GM18858 (cell line): ENCODE measurements around the gene LRIT1.
"Not testable (repeated sequence)": the region's sequence is repeated elsewhere in the genome, so short reads cannot be mapped to it uniquely, and the experiment has no call there.

Experiments used
- ATAC-seq: cut with Tn5 transposase; IDR thresholded peaks from one replicate; pipeline ENCODE4 v1.9.1; 2021; ENCODE audit not compliant: unreplicated experiment

Gene LRIT1

DNA sequence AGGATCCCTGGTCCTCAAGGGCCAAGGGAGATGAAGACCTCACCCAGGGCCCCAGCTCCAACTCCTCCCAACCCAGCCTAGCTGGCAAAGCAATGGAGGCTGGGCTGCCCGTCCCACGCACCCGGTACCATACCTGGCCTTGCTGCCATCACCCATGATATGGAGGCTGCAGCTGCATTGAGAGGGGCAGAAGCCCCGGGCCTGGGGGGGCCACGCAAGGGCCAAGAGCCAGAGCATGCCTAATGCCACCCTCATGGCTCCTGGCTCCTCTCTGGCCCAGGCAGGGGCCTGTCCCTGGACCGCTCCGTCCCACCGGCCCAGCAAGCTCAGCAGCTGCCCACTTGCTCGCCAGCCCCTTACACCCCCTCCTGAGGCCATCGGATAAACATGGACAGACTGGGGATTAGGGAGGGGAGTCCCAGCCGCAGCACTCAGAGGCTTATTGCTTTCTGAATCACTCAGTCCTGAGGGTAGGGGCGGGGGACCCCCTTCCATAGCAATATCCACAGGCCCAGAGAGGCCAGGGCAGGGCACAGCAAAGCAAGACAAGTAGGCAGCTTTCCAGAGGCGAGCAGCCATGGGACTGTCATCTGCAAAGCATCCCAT is at the start of gene LRIT1:
Gene LRIT1 (minus strand): TSS at position 362 of the 606 bp plus-strand sequence. CDS start 107 bp downstream, at position 255.
- ATAC-seq: no peak

- ATAC-seq: no peak
These were observed 48.9 kb upstream of the LRIT1 start for GRCh38 chr10:84290235-84290634.

DNA sequence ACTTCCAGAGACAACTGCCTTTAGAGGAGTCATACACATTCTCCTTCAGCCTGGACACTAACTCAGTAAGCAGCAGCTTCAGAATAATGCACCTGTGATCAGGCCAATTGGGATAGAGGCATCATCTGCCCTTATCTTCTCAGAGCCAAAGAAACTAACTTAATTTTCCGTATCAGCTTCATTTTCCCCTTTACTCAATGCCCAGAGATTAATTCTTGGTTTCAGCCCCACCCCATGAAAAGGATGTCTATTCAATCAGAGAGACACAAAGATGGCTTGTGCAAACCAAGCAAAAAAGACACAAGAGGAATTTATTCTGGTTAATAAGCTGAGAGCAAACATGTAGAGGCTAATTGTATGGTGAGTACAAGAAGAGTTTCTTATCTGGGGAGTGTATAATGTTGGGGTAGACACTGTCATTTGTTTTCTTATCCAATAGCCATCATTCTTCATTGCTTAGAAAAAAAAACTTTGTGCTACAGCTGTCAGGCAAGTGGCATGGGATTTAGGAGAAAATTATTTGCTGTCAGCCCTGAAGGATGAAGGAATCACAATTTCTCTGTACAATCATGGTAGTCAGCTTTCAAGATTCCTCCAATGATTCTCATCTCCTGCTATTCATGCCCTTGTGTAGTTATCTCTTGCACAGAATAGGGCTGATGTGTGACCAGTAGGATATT is 48.3 kb upstream of the LRIT1 start:
- no peak for ATAC-seq

- no peak for ATAC-seq
These were observed 46.8 kb upstream of the LRIT1 start for GRCh38 chr10:84288151-84288550.

DNA sequence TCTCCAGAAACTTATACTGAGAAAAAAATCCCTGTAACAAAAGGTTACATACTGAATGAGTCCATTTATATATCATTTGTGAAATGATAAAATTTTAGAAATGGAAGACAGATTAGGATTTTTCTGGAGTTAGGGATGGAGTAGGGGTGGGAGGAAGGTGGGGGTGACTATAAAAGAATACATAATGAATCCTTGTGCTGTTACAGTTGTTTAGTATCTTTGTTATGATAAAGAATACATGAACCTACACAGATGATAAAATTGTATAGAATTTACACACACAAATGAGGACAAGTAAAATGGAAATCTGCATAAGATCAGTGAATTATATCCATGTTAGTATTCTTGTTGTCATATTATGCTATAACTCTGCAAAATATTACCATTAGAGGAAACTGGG is 45.3 kb upstream of the LRIT1 start:
- no peak for ATAC-seq

DNA sequence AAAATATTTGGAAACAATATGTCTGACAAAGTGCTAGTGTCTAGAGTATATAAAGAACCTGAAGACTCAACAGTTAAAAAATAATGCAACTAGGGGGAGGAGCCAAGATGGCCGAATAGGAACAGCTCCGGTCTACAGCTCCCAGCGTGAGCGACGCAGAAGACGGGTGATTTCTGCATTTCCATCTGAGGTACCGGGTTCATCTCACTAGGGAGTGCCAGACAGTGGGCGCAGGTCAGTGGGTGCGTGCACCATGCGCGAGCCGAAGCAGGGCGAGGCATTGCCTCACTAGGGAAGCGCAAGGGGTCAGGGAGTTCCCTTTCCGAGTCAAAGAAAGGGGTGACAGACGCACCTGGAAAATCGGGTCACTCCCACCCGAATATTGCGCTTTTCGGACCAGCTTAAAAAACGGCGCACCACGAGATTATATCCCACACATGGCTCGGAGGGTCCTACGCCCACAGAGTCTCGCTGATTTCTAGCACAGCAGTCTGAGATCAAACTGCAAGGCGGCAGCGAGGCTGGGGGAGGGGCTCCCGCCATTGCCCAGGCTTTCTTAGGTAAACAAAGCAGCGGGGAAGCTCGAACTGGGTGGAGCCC is 38.6 kb upstream of the LRIT1 start:
- not testable (repeated sequence) for ATAC-seq

DNA sequence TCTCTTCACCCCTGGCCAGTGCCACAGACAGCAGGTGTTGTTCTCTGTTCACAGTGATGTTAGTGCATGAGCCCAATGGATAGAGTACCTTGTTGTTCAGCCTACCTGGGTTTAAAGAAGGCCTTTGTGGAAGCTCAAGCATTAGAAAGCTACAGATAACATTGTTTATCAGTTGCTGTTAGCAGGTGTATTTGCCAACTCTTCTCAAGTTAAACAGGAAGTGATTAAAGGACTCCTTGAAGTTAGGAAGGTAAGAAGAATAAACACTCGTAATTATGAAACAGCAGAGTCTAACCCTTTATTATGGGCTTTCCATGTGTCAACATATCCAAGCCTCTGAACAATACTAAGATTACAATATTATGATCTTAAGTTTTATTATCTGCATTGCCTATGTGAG is 29.4 kb upstream of the LRIT1 start:
- ATAC-seq: no peak

GRCh38 chr10:84269773-84270172 is 28.4 kb upstream of the LRIT1 start:
- ATAC-seq: no peak

GRCh38 chr10:84269162-84269561 is 27.8 kb upstream of the LRIT1 start:
- ATAC-seq: no peak

- no peak for ATAC-seq
These were observed 26.3 kb upstream of the LRIT1 start for GRCh38 chr10:84267503-84268126.

DNA sequence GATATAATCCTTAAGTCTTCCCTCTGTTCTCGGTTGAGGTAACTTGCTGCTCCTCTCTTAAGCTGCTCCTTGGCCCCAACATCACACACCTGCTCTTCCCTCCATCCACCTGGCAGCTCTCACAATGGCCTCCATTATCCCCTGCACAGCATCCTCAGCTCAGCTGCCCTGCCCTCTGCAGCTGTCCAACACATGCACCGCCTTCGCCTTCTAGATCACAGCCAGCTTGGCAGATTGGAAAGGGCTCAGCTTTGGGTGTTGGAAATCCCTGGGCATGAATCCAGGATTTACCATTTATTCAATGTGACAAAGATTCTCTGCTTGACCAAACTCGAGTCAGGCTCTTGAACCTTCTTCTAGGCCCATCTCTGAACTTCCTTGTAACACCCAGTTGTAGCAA is 24.1 kb upstream of the LRIT1 start:
- no peak for ATAC-seq

GRCh38 chr10:84264611-84265141 is 23.3 kb upstream of the LRIT1 start:
- peak; percentile 90 for ATAC-seq

DNA sequence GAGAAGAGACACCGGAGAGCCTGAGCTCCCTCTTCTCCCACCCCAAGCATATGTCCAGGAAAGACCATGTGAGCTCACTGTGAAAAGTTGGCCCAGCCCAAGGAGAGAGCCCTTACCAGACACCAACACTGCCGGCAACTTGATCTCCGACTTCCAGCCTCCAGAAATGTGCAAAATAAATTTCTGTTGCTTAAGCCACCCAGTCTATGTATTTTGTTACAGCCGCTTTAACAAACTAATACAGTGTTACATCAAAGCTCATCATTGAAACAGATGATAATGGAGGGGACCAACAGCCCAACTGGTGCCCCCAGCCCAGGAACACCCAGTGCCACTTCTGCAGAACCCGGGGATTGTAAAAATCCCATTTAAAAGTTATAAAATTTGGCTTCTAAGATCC is 22.4 kb upstream of the LRIT1 start:
- ATAC-seq: no peak

GRCh38 chr10:84262190-84262956 is 21.0 kb upstream of the LRIT1 start:
- no peak for ATAC-seq

GRCh38 chr10:84261236-84261915 is 20.0 kb upstream of the LRIT1 start:
- ATAC-seq: no peak

GRCh38 chr10:84258034-84258695 is 16.8 kb upstream of the LRIT1 start:
- no peak for ATAC-seq

DNA sequence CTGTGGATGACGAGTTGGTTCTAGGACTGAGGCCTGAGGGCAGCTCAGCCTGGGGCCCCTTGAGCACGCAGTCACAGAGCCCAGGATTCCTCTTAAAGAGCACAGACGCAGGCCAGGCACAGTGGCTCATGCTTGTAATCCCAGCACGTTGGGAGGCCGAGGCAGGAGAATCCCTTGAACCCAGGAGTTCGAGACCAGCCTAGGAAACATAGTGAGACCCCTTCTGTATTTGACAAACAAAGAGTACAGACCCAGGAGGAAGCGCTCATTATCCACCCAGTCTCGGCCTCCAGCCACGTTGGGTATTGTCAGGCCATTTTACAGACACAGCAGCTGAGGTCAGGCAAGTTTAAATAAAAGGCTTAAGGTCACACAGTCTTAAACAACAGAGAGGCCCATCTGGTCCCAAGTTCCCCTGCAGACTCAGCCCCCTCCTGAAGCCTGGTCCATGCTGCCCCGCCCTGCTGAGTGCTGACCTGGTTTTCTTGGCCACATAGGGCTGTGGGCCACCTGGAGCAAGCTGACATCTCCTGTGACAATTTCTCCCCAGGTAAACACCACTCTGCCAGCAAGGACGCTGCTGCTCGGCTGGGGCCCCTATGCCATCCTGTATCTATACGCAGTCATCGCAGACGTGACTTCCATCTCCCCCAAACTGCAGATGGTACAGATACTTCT is 16.1 kb upstream of the LRIT1 start:
- ATAC-seq: no peak

GRCh38 chr10:84256510-84257342 is 15.4 kb upstream of the LRIT1 start:
- no peak for ATAC-seq
